Measurements from ENCODE around the gene STPG4. TPM values are rescaled to one million over a fixed set of nuclear protein-coding genes. Genes with fewer than 3 reads are reported as not detected.

The STPG4 gene, protein sequence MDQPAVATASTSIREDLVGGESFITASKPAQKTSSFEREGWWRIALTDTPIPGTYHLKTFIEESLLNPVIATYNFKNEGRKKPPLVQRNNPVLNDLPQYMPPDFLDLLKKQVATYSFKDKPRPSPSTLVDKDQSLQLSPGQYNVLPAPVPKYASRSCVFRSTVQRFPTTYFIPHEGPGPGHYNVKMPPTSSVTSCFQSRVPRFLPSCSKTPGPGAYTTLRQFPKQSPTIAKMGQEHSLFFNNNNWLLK
- total RNA-seq, result 0.60 and 1.0 TPM in 2 replicates

DNA sequence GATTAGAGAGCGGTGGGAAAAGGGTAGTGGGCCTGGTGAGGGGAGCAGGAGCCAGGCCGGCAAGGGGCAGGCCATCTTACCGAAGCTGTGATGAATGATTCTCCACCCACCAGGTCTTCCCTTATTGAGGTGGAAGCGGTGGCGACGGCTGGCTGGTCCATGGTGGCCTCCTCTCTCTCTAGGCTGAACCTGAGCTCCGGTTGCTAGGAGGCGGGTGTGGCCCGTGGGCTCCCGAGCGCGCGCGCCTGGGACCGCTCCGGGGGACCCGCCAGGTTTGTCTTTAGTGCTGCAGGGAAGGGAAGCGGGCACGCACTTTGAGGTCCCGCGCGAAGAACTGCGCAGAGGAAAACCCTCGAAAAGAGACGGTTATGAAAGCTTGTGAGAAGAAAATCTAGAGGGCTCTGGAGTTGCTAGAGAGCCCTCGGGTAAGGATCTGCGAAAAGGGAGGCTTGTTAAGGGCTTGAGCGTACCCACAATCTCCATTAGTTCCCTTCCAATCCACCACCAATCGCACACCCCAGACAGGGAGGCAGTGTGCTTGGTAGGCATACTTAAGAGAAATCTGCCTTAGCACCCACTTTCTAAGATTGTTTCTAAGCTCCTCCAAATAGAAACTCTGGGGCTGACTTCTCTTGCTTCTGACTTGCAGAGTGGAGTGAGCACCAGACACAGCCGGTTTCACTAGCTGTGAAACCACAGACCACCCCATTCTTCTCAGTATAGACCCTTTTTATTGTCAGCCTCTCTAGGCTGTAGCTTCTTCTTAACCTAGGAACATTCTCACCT lies at the start of gene STPG4:
Gene STPG4 (minus strand): TSS at position 218 of the 786 bp plus-strand sequence. CDS start 57 bp downstream, at position 161.
- peaks cover 46% of the 10 kb centered on the region for H3K36me3 Mint-ChIP-seq (ENCODE audit: low read depth)
- H3K27me3 Mint-ChIP-seq, result no peaks in the 10 kb centered on the region
- CTCF ChIA-PET, result no interaction called here
- H3K9me3 Mint-ChIP-seq, result no peaks in the 10 kb centered on the region
- ATAC-seq (ENCODE audit: low read depth) (no peak), DNase-seq (no peak)
- H3K27ac Mint-ChIP-seq, result no peak within 1 kb of the TSS
- TF ChIP-seq, protein P1, sequence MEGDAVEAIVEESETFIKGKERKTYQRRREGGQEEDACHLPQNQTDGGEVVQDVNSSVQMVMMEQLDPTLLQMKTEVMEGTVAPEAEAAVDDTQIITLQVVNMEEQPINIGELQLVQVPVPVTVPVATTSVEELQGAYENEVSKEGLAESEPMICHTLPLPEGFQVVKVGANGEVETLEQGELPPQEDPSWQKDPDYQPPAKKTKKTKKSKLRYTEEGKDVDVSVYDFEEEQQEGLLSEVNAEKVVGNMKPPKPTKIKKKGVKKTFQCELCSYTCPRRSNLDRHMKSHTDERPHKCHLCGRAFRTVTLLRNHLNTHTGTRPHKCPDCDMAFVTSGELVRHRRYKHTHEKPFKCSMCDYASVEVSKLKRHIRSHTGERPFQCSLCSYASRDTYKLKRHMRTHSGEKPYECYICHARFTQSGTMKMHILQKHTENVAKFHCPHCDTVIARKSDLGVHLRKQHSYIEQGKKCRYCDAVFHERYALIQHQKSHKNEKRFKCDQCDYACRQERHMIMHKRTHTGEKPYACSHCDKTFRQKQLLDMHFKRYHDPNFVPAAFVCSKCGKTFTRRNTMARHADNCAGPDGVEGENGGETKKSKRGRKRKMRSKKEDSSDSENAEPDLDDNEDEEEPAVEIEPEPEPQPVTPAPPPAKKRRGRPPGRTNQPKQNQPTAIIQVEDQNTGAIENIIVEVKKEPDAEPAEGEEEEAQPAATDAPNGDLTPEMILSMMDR (IDR thresholded peaks at IDR 0.05), result no peak
- no peak within 1 kb of the TSS for H3K4me3 Mint-ChIP-seq
- H3K4me1 Mint-ChIP-seq, result peaks cover 3% of the 10 kb centered on the region
- intact Hi-C loops (cut with micrococcal nuclease), result no loop called here
- POLR2A ChIA-PET, result interaction anchor here (0.8 kb wide), 1 partner anchor 16 kb away, joined by 3 read pairs; no protein-coding TSS in a partner anchor

DNA sequence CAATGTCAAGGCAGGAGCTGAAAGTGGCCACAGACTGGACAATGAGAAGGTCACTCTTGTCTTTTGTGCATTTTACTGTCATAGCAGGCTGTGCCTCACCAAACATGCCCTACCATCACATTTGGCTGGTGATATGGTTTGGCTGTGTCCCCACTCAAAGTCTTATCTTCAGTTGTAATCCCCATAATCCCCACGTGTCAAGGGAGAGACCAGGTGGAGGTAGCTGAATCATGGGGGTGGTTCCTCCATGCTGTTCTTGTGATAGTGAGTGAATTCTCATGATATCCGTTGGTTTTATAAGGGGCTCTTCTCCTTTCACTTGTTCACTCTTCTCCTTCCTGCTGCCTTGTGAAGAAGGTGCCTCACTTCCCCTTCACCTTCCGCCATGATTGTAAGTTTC lies 49.6 kb upstream of the STPG4 start:
- Mint-ChIP-seq H3K27me3 (no peaks in the 10 kb centered on the region), H3K9me3 (no peaks in the 10 kb centered on the region), H3K36me3 (ENCODE audit: low read depth) (no peaks in the 10 kb centered on the region), H3K4me3 (no peak overlapping the region), H3K4me1 (no peaks in the 10 kb centered on the region), H3K27ac (no peak overlapping the region)
- DNase-seq (no peak), ATAC-seq (ENCODE audit: low read depth) (no peak)
- TF ChIP-seq, protein P1 (IDR thresholded peaks at IDR 0.05), result no peak
- CTCF ChIA-PET, result no interaction called here
- POLR2A ChIA-PET, result no interaction called here
- intact Hi-C loops (cut with micrococcal nuclease), result no loop called here

DNA sequence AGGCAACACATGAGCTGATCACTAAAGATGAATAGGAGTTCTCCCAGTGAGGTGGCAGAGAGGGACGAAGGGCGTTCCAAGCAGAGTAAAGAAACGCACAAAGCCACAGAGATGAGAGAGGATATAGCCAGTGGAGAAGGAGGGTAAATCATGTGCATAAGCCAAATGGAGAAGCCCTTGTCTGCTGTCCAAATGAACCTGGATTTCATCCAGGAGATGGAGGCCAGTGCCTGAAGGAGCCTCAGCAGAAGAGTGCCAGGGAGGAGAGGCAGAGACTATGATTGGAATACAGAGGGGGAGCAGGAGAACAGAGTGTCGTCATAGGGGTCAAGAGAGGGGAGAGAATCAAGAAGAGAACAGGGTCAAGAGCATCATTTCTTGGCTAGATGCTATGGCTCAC lies 48.9 kb upstream of the STPG4 start:
- no peaks in the 10 kb centered on the region for H3K9me3 Mint-ChIP-seq
- TF ChIP-seq, protein P1 (IDR thresholded peaks at IDR 0.05), result no peak
- CTCF ChIA-PET, result no interaction called here
- ATAC-seq (ENCODE audit: low read depth) (no peak), DNase-seq (no peak)
- intact Hi-C loops (cut with micrococcal nuclease), result no loop called here
- H3K4me3 Mint-ChIP-seq, result no peak overlapping the region
- POLR2A ChIA-PET, result no interaction called here
- no peaks in the 10 kb centered on the region for H3K36me3 Mint-ChIP-seq (ENCODE audit: low read depth)
- no peak overlapping the region for H3K27ac Mint-ChIP-seq
- H3K27me3 Mint-ChIP-seq, result no peaks in the 10 kb centered on the region
- no peaks in the 10 kb centered on the region for H3K4me1 Mint-ChIP-seq

DNA sequence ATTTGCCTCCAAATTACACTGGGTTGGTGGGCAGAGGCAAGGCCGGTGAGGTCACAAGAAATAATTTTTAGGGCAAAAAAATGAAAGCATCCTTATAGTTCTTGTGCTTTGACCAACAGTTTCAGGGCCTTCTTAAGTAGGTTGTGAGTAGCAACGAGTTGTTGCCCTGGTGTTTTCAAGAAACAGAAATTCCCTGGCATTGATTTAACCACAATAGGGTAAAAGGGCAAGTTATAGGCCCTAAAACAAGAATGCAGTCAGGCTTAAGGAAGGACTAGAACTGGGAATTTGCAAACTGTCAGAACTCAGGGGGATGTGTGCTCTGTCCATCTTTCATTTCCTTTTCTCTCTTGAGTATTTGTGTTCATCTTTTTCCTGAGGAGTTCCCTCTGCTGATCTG lies 46.1 kb upstream of the STPG4 start:
- H3K4me1 Mint-ChIP-seq, result no peaks in the 10 kb centered on the region
- no peak overlapping the region for H3K27ac Mint-ChIP-seq
- no peaks in the 10 kb centered on the region for H3K36me3 Mint-ChIP-seq (ENCODE audit: low read depth)
- H3K27me3 Mint-ChIP-seq, result no peaks in the 10 kb centered on the region
- CTCF ChIA-PET, result no interaction called here
- TF ChIP-seq, protein P1 (IDR thresholded peaks at IDR 0.05), result no peak
- DNase-seq (no peak), ATAC-seq (ENCODE audit: low read depth) (no peak)
- H3K4me3 Mint-ChIP-seq, result no peak overlapping the region
- intact Hi-C loops (cut with micrococcal nuclease), result no loop called here
- POLR2A ChIA-PET, result no interaction called here
- H3K9me3 Mint-ChIP-seq, result no peaks in the 10 kb centered on the region

DNA sequence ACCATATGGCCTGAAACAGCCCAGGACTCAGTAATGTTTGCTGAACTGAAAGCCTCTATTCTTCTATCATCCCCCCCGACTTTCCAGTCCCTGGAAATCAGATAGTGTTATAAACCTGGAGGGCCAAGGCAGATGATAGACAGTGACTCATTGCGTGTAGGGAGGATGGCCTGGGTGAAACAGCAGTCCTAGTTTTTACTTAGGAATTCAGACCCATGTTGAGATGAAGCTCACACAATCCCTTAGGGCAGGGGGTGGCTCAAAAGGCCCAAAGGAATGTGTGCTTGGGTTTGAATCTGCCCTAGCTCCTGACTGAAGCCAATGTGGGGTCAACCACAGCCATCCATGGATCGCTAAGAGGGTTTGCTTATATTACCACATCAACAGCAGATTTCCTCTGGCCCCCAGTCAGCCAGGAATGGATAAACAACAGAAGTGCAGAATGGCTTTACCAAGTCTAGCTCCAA lies 43.9 kb upstream of the STPG4 start:
- TF ChIP-seq, protein P1 (IDR thresholded peaks at IDR 0.05), result no peak
- no peaks in the 10 kb centered on the region for H3K9me3 Mint-ChIP-seq
- H3K27me3 Mint-ChIP-seq, result no peaks in the 10 kb centered on the region
- ATAC-seq (ENCODE audit: low read depth) (no peak), DNase-seq (no peak)
- no peaks in the 10 kb centered on the region for H3K4me1 Mint-ChIP-seq
- POLR2A ChIA-PET, result no interaction called here
- no peak overlapping the region for H3K4me3 Mint-ChIP-seq
- CTCF ChIA-PET, result no interaction called here
- no peak overlapping the region for H3K27ac Mint-ChIP-seq
- no peaks in the 10 kb centered on the region for H3K36me3 Mint-ChIP-seq (ENCODE audit: low read depth)
- intact Hi-C loops (cut with micrococcal nuclease), result no loop called here

Data from activated B cell treated with CpG ODN at 0.5 μM for 24 hours (primary cell).